GM12891 (cell line): ENCODE data around the gene FAM20C.

Experiments used
- DNase-seq: peaks from one replicate; pipeline ENCODE4 v3.0.0; 2011; ENCODE audit warnings: low spot score; ENCODE audit not compliant: insufficient read length
- FAIRE-seq: peaks from 2 replicates; lab custom pipeline; 2011; peaks lifted over from hg19 to GRCh38; lab: Jason Lieb, UNC
- PAX5 ChIP-seq: IDR thresholded peaks from 2 replicates; pipeline ENCODE4 v1.6.1; 2011; ENCODE audit warnings: low read length, moderate library complexity, mild to moderate bottlenecking; ENCODE audit not compliant: insufficient read depth, severe bottlenecking
- POLR2A ChIP-seq: IDR thresholded peaks from 2 replicates; pipeline ENCODE4 v1.6.1; 2011; ENCODE audit warnings: low read depth, low read length, control low read depth
- POLR2AphosphoS5 ChIP-seq: IDR thresholded peaks from 2 replicates; pipeline ENCODE4 v1.6.1; 2011; ENCODE audit warnings: low read depth, low read length, control low read depth
- POU2F2 ChIP-seq: IDR thresholded peaks from 2 replicates; pipeline ENCODE4 v1.6.1; 2011; ENCODE audit warnings: low read depth, mild to moderate bottlenecking, control low read depth, low read length, moderate library complexity
- SPI1 ChIP-seq: IDR thresholded peaks from 2 replicates; pipeline ENCODE4 v1.6.1; 2011; ENCODE audit warnings: low read depth, low read length, control low read depth
- TAF1 ChIP-seq: IDR thresholded peaks from 2 replicates; pipeline ENCODE4 v1.6.1; 2011; ENCODE audit warnings: low read depth, low read length, control low read depth

FAM20C gene

DNA sequence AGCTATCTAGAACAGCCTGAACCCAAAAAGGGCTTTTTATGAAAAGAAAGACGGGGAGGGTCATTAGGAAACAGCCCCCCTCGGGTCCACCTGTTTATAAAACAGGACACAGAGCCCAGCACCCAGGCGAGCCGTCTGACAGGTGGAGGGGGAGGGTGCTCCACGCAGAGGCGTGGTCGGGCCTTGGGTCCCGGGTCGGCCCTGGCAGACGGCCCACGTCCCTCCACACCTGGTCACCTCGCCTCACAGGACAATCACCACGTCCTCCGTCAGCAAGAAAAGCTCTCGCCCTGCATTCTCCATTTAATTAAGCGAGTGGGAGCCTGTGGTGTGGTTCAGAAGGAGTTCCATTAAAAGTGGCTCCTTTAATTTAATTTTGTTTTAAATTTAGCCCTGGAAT lies 55.3 kb downstream of the FAM20C start:
- no peak for FAIRE-seq
- TF ChIP-seq TAF1 (no peak), SPI1 (no peak), POLR2AphosphoS5 (no peak), POLR2A (no peak), POU2F2 (no peak), PAX5 (no peak)
- DNase-seq = no peak

DNA sequence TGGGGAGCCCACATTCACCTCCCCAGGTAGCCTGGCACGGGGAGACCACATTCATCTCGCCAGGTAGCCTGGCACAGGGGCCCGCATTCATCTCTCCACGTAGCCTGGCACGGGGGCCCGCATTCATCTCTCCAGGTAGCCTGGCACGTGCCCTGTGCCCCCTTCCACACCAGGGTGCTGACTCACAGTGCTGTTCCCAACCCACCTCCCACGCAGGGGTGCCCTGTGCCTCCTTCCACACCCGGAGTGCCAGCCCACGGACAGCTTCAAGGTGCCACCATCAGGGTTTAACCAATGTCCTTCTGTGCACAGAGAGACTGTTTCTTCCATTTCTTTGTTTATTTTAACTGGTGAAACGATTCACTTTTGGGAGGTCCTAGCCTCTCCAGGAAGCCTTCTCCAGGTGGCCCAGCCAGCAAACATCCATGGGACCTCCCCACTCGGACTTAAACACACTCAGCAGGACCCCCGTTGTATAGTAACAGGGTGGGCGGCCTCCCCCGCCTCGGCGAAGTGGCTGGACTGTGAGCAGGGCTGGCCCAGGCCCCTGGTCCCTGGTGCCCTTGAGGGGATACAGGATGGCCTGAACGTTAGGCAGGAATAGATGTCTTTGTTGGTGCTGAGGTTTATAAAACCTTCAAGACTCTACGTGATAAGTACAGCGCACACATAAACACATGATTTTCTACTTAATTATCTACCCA lies 56.5 kb downstream of the FAM20C start:
- FAIRE-seq (no peak), DNase-seq (no peak)
- TF ChIP-seq SPI1 (no peak), POLR2A (no peak), POU2F2 (no peak), POLR2AphosphoS5 (no peak), PAX5 (no peak), TAF1 (no peak)

DNA sequence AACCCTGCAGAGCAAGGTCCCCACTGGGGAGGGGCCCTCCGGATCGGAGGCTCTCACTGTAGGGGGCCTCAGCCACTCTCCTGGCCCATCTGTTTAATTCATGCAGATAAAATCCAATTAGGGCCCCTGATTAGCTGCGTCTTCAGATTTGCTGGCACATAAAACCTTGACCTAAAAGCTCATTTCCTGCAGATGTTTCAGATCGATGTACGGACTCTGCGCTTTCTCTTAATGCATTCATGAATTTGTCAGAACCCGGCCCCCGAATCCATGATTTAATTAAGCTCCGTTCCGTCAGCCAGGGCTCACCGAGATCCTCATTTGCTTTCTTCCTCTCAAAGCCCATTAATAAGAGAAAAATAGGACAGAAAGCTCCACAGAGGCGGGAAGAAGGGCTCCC lies 57.6 kb downstream of the FAM20C start:
- TF ChIP-seq POLR2AphosphoS5 (no peak), POU2F2 (no peak), PAX5 (no peak), POLR2A (no peak), TAF1 (no peak)
- FAIRE-seq = no peak
- no peak for DNase-seq

DNA sequence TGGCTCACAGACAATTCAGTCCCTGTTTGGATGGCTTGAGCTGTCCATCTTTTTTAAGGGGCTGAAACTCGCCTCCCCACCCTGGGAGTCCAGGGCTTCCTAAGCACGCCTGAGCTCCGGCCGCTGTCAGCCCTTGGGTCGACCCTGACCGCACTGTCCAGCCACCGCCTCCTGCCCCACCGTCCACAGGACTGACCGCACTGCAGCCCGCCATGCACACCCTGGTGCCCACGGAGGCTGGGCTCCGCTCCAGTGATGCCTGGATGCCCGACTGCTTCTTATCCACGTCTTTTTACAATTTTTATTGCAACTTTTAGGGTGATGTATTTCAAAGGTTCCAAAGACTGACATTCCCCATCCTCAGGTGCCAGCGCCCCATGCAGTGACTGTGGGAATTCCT lies 58.2 kb downstream of the FAM20C start:
- TF ChIP-seq POU2F2 (no peak), POLR2A (no peak), POLR2AphosphoS5 (no peak), PAX5 (no peak), SPI1 (no peak), TAF1 (no peak)
- FAIRE-seq (no peak), DNase-seq (no peak)

DNA sequence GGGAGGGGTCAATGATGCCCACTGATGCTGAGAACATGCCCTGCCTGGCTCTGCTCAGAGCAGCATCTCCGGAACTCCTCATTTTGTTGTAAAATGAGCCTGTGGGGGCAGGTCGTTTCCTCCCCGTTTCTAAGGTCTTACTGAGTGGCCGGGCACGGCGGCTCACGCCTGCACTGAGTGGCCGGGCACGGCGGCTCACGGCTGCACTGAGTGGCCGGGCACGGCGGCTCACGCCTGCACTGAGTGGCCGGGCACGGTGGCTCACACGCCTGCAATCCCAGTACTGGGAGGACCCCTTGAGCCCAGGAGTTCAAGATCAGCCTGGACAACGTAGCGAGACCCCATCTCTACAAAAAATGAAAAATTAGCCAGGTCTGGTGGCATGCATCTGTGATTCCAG lies 58.6 kb downstream of the FAM20C start:
- DNase-seq = no peak
- TF ChIP-seq TAF1 (no peak), POLR2A (no peak), PAX5 (no peak), SPI1 (no peak), POU2F2 (no peak), POLR2AphosphoS5 (no peak)
- FAIRE-seq = no peak

DNA sequence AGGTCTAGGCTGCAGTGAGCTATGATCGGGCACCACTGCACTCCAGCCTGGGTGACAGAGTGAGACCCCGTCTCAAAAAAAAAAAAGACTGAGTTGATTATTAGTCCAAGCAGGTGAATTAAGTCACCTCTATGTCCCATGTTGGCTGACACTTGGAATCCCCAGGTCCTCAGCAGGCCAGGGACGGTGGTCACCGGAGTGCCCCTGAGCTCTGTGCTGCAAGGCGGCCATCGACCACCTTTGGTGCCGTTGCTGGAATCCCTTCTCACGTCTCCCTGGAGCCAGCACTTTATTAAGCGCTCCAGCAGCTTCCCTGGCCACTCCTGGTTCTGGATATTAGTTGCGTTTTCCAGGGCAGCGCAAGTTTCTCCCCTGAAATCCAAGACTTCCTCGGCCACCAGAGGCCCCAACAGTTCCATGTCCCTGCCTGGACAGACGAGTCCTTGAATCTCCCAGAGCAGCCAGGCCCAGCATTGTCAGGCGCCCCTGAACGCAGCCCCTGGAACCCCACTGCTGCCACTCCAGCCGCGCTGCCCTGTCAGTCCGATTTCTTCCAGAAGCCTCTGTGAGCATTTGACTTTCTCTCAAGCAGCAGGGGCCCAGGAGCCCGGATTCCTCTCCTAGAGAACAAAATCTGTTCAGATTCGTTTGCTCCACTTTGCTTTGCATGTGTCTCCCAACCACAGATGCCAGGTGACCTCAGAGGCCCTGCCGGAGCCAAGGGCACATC lies 59.2 kb downstream of the FAM20C start:
- FAIRE-seq = no peak
- no peak for DNase-seq
- TF ChIP-seq POU2F2 = no peak
- TF ChIP-seq SPI1 = no peak
- TF ChIP-seq POLR2AphosphoS5 = no peak

DNA sequence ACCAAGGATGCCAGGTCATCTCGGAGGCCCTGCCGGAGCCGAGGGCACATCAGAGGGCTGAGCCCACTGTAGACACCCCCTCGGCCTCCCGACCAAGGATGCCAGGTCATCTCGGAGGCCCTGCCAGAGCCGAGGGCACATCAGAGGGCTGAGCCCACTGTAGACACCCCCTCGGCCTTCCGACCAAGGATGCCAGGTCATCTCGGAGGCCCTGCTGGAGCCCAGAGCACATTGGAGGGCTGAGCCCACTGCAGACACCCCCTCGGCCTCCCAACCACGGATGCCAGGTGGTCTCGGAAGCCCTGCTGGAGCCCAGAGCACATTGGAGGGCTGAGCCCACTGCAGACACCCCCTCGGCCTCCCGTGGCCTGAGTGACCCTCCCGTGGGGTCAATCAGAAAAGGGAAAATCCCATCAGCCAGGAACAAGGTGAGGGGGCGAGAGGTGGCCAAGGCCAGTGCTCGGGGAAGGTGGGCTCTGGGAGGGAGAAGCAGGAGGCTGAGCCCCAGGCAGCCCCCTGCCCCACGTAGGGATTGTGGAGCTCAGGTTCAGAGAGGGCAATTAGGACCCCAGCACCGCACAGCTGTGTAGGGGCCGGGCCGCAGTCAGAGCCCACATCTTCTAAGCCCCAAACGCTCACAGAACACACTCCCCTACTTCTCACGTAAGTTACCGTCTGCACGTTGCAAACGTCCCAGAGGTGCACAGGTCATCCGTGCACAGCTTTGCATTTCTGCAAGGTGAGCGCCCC lies 60.0 kb downstream of the FAM20C start:
- FAIRE-seq = no peak
- no peak for DNase-seq
- no peak for TF ChIP-seq POU2F2
- no peak for TF ChIP-seq PAX5
- no peak for TF ChIP-seq TAF1
- TF ChIP-seq POLR2AphosphoS5 = no peak
- no peak for TF ChIP-seq POLR2A
- no peak for TF ChIP-seq SPI1

DNA sequence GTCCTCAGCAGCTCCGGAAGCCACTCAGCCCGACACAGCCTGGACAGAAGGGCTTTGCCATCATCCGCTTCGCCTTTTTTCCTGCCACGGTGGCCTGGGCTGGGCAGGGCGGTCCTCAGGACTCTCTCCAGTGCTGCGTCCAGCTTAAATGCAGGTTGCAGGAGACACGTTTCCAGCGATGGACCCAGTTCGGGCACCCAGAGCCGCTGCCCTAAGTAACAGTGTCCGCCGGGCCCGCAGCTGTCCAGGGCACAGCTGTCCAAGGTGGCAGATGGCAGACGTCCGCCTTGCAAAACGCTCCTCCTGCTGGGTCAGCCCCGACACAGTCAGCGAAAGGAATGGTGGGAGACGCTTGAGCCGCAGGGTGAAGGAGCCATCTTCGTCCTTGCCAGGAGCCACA lies 60.6 kb downstream of the FAM20C start:
- TF ChIP-seq POLR2AphosphoS5 (no peak), SPI1 (no peak), PAX5 (no peak), POLR2A (no peak)
- FAIRE-seq (no peak), DNase-seq (no peak)
